GM18519 (cell line): ENCODE data around the gene PADI3.
"Not testable (repeated sequence)": the region's sequence is repeated elsewhere in the genome, so short reads cannot be mapped to it uniquely, and the experiment has no call there.

Source experiments
- ATAC-seq: cut with Tn5 transposase; IDR thresholded peaks from one replicate; pipeline ENCODE4 v1.9.1; 2021; ENCODE audit warnings: mild to moderate bottlenecking, moderate library complexity; ENCODE audit not compliant: unreplicated experiment, low FRiP score

PADI3 gene

DNA sequence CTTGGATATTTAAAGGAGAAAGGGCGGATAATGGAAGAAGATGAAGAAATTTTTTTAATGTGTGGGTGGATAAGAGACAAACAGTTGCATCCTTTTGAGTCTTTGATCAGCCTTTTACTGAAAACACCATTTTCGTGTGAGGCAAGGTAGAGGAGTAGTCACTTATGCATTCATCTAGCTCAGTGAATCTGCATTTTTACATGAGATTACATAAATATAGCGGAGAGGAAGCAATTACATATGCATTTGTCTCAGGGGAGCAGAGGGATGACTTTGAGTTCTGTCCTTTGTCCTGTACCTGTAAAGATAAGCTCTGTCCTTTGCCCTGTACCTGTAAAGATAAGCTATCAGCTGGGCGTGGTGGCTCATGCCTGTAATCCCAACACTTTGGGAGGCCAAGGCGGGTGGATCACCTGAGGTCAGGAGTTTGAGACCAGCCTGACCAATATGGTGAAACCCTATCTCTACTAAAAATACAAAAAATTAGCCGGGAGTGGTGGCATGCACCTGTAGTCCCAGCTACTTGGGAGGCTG is 73.0 kb downstream of the PADI3 start:
- ATAC-seq: not testable (repeated sequence)

DNA sequence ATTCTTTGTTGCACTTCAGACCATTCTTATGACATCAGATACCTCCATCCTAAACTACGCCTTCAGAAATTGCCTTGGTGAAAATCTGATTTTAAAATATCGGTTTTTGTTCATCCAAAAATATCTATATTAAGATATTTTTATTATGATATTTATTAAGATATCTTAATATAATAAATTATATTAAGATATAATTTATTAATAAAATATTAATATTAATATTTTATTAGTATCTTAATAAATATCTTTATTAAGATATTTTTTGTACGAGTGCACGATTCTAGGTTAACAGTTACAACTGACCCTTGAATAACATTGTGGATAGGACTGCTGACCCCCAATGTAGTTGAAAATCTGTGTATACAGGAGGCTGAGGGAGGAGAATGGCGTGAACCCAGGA is 80.0 kb downstream of the PADI3 start:
- no peak for ATAC-seq

DNA sequence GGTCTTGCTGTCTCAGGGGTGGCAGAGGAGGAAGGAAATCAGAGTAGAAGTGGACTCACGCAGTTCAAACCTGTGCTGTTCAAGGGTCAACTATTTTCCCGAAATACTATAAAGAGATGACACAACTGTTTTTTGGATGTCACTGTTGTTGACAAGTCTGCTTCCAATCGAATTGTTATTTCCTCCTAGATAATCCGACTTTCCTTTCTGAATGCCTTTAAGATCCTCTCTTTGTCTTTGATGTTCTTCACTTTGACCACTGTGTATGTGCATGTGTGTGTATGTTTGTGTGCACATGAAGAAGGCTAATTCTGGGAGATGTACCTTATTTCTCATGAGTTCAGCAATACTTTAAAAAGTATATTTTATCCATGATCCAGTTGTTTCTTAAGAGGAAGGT is 80.7 kb downstream of the PADI3 start:
- ATAC-seq: no peak

DNA sequence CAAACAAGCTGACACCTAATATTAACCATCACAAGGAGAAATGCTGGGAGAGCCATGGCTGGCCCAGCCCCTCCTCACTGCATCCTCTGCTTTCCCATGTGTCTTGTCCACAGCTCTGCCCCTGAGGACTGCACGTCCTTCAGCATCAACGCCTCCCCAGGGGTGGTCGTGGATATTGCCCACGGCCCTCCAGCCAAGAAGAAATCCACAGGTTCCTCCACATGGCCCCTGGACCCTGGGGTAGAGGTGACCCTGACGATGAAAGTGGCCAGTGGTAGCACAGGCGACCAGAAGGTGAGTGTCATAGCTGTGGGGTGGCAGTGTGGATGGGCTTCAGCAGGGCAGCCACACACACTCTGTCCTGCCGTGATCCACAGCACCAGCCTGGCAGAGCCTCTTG is 82.0 kb downstream of the PADI3 start:
- no peak for ATAC-seq

DNA sequence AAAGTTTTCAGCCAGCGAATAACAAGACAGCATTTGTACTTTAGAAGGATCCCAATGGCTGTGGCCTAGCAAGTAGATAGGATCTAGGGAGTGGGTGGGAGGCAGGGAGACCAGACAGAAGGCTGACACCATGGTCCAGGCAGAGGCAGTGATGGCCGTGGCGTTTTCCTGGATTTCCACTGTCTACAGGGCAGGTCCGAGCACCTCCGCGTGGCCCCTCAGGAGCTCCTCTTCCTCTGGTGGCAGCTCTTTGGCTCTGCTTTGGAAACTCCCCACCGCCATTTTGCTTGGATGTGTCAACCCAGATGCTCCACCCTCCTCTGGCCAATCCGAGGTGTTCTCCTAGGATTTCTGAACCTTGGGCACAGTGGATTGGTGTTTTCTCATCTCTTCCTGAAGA is 84.2 kb downstream of the PADI3 start:
- no peak for ATAC-seq
